Raji (cell line): ENCODE results near the gene GDF2.

Source experiments
- POLR2A ChIP-seq: IDR thresholded peaks from 2 replicates; pipeline ENCODE4 v1.6.1; 2011; ENCODE audit warnings: low read depth, low read length, control low read depth; ENCODE audit not compliant: insufficient read depth

GDF2 gene

GRCh38 chr10:47316131-47316530 lies 6.1 kb upstream of the GDF2 start:
- no peak for TF ChIP-seq POLR2A

- TF ChIP-seq POLR2A, result no peak
Observed at GRCh38 chr10:47317251-47317650, 5.0 kb upstream of the GDF2 start.

- TF ChIP-seq POLR2A, result no peak
Observed at GRCh38 chr10:47318706-47319105, 3.5 kb upstream of the GDF2 start.

- TF ChIP-seq POLR2A, result no peak
Observed at GRCh38 chr10:47319784-47320183, 2.5 kb upstream of the GDF2 start.

- no peak for TF ChIP-seq POLR2A
Observed at GRCh38 chr10:47320812-47321211, 1.4 kb upstream of the GDF2 start.

GRCh38 chr10:47321521-47322195 lies 596 bp upstream of the GDF2 start:
- TF ChIP-seq POLR2A, result no peak

GRCh38 chr10:47323087-47323486 lies 833 bp downstream of the GDF2 start:
- no peak for TF ChIP-seq POLR2A

- TF ChIP-seq POLR2A, result no peak
Observed at GRCh38 chr10:47323636-47324296, 1.5 kb downstream of the GDF2 start.

- no peak for TF ChIP-seq POLR2A
Observed at GRCh38 chr10:47325303-47326291, 3.3 kb downstream of the GDF2 start.

GRCh38 chr10:47326306-47326926 lies 4.2 kb downstream of the GDF2 start:
- TF ChIP-seq POLR2A, result no peak

GRCh38 chr10:47326927-47327330 lies 4.7 kb downstream of the GDF2 start:
- TF ChIP-seq POLR2A, result no peak

- TF ChIP-seq POLR2A, result no peak
Observed at GRCh38 chr10:47329855-47330254, 7.6 kb downstream of the GDF2 start.

- TF ChIP-seq POLR2A, result no peak
Observed at GRCh38 chr10:47330366-47330765, 8.1 kb downstream of the GDF2 start.

GRCh38 chr10:47330804-47331203 lies 8.6 kb downstream of the GDF2 start:
- no peak for TF ChIP-seq POLR2A

- TF ChIP-seq POLR2A, result no peak
Observed at GRCh38 chr10:47331491-47331890, 9.2 kb downstream of the GDF2 start.
